HG03558 (cell line): ENCODE results near the gene LYSMD3.

Experiments used
- ATAC-seq: cut with Tn5 transposase; IDR thresholded peaks from one replicate; pipeline ENCODE4 v1.9.1; 2021; ENCODE audit warnings: moderate number of reproducible peaks; ENCODE audit not compliant: unreplicated experiment; ENCODE audit errors: extremely low read depth

LYSMD3 gene

GRCh38 chr5:90549223-90549622, 19.8 kb upstream of the LYSMD3 start:
- ATAC-seq = no peak

GRCh38 chr5:90548069-90548593, 18.7 kb upstream of the LYSMD3 start:
- no peak for ATAC-seq

GRCh38 chr5:90547072-90547536, 17.7 kb upstream of the LYSMD3 start:
- no peak for ATAC-seq

DNA sequence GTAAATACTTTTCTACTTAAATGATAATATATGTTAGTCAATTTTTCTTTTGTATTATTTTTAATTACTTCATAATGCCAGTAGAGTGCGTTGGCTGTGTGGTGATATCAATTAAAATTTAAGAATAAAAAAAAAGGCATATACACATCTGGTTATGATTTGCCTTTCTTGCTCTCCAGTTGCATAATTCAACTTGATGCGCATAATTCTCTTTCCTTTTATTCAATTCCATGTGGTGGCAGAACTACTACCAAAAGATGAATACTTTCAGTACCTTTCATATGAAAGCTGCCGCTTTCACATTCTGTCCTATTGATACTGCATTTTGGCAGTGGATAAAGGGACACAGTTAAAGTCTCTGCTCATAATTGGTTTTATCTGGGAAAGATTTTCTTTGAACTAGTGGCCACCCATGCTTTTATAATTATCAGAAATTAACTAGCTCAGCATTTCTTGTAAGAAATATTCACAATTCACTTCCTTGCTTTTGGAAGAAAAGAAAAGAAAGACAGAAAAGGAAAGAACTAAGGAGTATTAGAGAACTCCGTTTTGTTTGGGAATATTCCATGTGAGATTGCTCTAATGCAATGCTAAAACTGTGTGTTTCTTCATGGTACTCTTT, 16.9 kb upstream of the LYSMD3 start:
- no peak for ATAC-seq

DNA sequence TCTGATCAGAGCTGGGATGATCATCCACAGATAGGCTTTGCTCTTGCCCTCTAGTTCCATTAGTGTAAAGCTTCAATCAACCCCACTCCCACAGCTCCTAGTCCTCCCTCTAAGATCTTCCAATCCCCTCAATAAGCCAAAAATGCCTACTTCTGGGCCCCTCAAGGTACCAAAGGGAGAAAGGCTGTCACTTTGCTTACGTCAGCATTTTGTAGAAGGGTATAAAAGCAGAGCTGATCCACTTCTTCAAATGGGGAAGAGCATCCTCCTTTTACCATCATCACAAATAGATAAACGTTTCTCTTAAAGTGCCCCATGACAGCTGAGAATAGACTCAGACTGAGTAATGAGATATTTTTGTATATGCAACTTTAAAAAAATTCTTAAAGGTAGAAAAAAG, 16.1 kb upstream of the LYSMD3 start:
- no peak for ATAC-seq

DNA sequence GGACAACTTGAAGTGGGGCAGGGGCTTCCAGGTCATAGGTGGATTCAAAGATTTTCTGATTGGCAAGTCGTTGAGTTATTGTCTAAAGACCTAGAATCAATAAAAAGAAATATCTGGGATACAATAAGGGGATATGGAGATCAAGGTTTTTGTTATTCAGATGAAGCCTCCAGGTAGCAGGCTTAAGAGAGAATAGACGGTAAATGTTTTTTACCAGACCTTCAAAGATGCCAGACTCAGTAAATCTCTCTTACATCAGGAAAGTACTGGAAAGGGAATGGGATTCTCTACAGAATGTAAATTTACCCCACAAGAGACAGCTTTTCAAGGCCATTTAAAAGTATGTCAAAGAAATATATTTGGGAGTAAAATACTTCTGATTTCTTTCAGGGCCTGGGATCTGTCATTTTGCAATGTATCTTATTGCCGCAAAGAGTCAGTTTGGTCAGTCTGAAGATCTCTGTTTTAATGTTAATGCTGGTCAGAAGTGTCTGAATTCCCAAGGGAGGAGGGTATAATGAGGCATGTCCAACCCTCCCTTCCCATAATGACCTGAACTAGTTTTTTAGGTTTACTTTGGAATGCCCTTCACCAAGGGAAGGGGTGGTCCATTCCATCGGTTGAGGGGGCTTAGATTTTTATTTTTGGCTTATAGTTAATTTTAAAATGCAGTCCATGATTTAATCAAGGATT, 13.6 kb upstream of the LYSMD3 start:
- no peak for ATAC-seq

GRCh38 chr5:90534922-90535321, 5.5 kb upstream of the LYSMD3 start:
- no peak for ATAC-seq

DNA sequence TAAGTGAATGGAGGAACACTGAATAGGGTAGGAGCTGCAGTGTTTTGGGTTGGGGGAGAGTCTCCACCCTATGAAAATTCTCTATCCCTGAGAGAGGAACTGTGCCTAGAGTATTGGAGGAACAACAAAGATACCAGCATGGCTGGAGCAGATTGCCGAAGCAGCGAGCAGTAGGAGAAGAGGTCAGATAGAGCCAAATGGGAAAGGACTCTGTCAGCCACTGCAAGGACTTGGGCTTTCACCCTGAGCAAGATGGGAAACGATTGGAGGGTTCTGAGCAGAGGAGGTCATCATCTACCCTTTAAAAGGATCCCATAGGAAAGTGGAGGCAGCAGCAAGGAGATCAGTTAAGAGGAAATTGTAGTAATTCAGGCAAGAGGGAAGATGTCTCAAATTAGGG, 4.4 kb upstream of the LYSMD3 start:
- ATAC-seq = no peak

GRCh38 chr5:90530736-90531487, 1.5 kb upstream of the LYSMD3 start:
- ATAC-seq = no peak

DNA sequence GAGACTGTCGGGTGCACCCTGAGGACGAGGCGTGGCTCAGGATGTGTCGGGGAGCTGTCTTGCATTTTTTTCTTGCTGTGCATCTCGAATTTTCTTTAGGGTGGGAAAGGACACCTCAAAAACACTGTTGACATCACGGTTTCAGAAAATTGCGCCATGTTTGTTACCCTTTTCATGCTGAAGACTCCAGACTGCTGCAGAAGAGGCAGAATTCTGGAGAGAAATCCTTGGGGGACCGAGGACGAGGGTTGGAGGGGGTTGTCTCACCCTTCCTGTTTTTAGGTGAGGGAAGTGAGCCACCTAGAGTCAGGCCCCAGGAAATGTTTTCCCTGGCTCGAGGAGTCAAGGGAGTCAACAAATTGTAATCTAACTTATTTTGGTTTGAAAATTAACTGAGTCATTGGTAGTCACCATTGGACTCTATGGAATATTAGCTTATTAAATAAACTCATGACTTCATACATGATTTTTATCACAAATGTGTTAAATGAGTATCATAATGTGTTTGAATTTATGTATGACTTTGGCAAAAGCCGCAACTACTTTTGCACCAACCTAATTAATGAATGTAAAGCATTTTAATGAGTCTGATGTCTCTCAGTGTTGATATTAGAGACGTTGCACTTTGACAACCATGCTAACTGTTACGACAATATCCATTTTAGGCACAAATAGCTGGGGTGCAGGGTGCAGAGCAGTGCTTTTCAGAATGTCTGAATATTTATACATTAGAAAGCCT, 724 bp upstream of the LYSMD3 start:
- peak; percentile 35 for ATAC-seq

DNA sequence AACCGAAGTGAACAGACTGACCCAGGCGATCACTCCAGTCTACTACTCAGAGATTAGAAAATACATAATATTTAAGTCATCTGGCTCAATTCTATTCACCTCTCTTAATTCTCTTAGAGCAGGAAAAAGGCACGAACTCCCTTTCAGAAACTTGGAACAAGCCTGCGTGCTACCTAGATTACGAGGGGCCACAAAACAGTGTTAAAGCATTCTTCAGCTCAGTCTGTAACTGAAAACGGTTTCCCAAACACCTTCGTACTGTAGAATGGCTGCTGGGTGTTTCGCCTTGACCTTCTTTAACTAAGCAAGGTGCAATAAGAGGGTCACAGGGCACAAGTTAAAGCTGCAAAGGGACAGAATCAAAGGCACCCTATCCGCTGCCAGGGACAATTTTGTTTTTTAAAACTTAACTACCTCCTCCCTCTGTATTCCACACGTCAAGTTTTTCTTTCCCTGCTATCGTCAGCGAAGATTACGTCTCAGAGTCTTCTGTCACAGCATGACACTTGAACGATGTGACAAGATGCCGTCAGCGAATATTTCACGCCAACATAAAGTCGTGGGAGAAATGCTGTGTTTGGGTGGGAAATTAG, 687 bp downstream of the LYSMD3 start:
- ATAC-seq = no peak

DNA sequence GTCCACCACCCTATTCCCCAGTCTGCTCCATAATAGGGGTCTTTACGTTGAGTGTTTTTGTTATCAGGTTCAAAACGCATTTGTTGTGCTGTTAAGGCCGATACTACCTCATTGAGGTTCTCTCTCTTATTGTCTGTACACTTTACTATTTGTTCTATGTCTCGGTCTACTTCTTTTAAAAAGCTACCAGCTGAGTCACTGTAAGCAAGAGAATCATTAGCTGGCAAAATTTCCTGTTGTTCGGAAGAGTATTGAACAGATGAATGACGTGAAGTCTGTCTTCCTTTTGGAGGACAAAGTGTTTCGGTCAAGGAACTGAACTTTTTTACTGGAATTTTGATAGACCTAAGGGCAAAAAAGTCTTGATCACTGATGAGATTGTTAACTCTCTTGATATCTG, 10.3 kb downstream of the LYSMD3 start:
- no peak for ATAC-seq

DNA sequence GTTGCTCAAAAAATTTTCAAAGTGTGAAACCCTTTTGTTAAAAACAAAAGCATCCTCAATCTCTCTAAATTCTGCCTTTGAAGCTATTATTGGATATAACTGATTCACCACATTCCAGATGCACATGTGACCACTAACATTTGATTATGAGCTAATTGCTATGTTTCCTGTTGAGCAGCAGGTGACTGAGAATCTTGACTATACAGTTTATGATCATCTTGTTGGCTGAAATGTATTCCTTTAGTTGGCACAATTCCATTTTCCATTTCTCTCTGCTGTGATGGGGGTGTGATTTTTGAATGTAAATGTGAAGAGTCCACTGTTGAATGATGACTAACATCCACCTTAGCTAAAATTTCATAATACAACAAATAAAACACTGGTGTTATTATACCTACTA, 10.7 kb downstream of the LYSMD3 start:
- ATAC-seq = no peak

DNA sequence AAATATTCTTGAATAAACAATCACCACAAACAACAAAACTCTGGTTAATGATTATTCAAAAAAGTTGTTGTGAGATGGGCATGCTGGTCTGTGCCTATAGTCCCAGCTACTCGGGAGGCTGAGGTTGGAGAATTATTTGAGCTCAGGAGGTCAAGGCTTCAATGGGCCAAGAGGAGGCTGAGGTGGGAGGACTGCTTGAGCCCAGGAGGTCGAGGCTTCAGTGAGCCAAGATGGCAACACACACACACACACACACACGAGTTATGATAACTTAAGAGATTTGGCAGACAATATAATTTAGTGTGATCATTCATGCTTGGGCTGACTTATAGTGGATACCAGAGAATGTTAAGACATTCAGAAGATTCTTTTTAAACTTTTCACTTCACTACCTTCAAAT, 14.9 kb downstream of the LYSMD3 start:
- ATAC-seq = no peak

GRCh38 chr5:90510438-90510837, 18.9 kb downstream of the LYSMD3 start:
- no peak for ATAC-seq

DNA sequence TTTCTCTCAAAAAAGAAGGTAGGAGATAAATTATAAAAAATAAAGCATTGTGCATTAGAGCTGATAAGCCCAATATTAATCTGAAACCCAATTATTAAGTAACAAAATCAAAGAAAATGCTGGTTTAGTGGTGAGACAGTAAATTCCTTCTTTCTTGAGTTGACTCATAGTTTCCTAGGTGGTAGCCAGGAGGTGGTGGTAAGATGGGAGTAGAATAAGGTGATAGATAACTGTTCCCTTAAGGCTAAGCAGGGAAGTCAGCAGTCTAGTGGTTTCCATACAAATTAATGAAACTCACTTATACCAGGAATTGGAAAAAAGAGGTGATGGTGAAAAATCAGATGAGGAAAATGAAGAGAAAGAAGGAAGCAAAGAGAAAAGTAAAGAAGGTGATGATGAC, 23.2 kb downstream of the LYSMD3 start:
- no peak for ATAC-seq

DNA sequence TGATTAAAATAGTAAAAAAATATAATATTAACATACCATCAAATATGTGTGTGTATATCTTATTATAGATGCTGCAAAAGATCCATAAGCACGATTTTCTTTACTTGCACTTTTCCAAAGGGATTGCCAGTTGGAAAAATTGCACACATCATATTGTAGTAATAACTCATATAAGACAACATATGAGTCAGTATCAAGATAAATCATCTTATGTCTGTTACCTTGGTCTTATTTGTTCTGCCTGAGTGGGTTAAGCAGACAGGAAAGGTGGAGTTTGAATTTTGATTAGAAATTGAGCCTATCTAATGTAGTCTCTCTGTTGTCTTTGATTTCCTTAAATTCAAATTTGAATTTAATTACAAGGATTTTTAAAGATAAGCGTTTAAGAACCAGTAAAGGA, 24.6 kb downstream of the LYSMD3 start:
- no peak for ATAC-seq

GRCh38 chr5:90503596-90503995, 25.8 kb downstream of the LYSMD3 start:
- ATAC-seq = no peak

DNA sequence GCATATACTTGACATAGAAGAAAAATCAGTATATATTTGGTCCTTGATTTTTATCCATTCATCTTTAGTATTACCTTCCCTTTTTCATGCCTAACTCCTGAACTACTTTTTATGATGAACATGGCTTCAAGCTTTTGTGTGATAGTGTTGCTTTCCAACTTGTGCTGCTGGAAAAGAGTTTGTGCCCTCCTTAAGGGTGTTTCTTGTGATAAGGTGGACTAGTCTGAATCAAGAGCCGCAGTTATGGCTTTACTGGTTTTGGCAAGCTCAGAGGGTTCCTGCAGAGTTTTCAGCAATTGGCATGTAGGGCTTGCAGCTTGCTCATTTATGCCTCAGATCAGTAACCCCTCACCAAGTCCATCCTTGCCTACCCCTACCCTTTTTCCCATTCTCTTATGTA, 34.2 kb downstream of the LYSMD3 start:
- ATAC-seq = no peak

DNA sequence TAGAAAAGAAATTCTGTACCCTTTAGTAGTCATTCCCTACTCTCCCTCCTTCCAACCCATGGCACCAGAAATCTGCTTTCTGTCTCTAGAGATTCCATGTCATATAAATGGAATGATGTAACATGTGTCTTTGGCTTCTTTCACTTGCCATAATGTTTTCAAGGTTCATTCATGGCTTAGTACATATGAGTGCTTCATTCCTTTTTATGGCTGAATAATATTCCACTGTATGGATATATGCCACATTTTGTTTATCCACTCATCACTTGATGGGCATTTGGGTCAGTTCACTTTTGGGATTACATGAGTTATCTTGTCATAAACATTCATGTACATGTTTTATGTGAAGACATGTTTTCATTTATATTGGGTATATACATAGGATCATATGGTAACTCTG, 35.3 kb downstream of the LYSMD3 start:
- ATAC-seq = no peak
